ENCODE data around the gene OCRL.

GRCh38 chrX:129606918-129607317 is 66.9 kb downstream of the OCRL start:
- no peak for TF ChIP-seq CREB1 (CRISPR knock-in tag; IDR thresholded peaks at IDR 0.05; ENCODE audit: low read depth)
- TF ChIP-seq CTCF (conservative IDR thresholded peaks at IDR 0.05; ENCODE audit: low read depth in 2 of 2): peak; percentile 57 to 77
- TF ChIP-seq EZH2phosphoT487 (IDR thresholded peaks at IDR 0.05; ENCODE audit: unreplicated experiment): no peak
- no peak for TF ChIP-seq STAT1 (IDR thresholded peaks at IDR 0.05; ENCODE audit: unreplicated experiment)
- no peak for TF ChIP-seq REST (IDR thresholded peaks at IDR 0.05; ENCODE audit: unreplicated experiment)
- no peak for TF ChIP-seq JUNB (IDR thresholded peaks at IDR 0.05; ENCODE audit: unreplicated experiment)
- no peak for TF ChIP-seq EZH2 (IDR thresholded peaks at IDR 0.05; ENCODE audit: low read depth, unreplicated experiment)
- TF ChIP-seq ZNF114 (CRISPR knock-in tag; IDR thresholded peaks at IDR 0.05): no peak
- TF ChIP-seq ETS1 (IDR thresholded peaks at IDR 0.05): no peak
